Effector memory CD4-positive, alpha-beta T cell (primary cell): ENCODE data around the gene CST7.

ENCODE experiments used
- DNase-seq, 3 donors: peaks; one replicate each; pipeline ENCODE4 v3.0.0-alpha.2; 2020
- H3K27ac ChIP-seq: 2 replicates; pipeline ENCODE4 v1.7.0; 2013; ENCODE audit warnings: mild to moderate bottlenecking, low read length, moderate library complexity; ENCODE audit not compliant: insufficient read depth, poor library complexity, severe bottlenecking
- H3K27me3 ChIP-seq: replicated peaks from 2 replicates; pipeline ENCODE4 v1.7.0; 2013; ENCODE audit warnings: mild to moderate bottlenecking, low read length; ENCODE audit not compliant: insufficient read depth, control insufficient read depth, poor library complexity, severe bottlenecking
- H3K36me3 ChIP-seq: 2 replicates; pipeline ENCODE4 v1.7.0; 2013; ENCODE audit warnings: mild to moderate bottlenecking, low read length, moderate library complexity; ENCODE audit not compliant: control insufficient read depth, insufficient read depth
- H3K4me1 ChIP-seq: 2 replicates; pipeline ENCODE4 v1.7.0; 2013; ENCODE audit warnings: low read length, mild to moderate bottlenecking; ENCODE audit not compliant: control insufficient read depth, insufficient read depth, poor library complexity, severe bottlenecking
- H3K4me3 ChIP-seq: 2 replicates; pipeline ENCODE4 v1.7.0; 2013; ENCODE audit warnings: low read length, low read depth, mild to moderate bottlenecking; ENCODE audit not compliant: insufficient read depth, poor library complexity, severe bottlenecking
- H3K9me3 ChIP-seq: 2 replicates; pipeline ENCODE4 v1.7.0; 2013; ENCODE audit warnings: mild to moderate bottlenecking, low read length, moderate library complexity; ENCODE audit not compliant: control insufficient read depth

CST7 gene

DNA sequence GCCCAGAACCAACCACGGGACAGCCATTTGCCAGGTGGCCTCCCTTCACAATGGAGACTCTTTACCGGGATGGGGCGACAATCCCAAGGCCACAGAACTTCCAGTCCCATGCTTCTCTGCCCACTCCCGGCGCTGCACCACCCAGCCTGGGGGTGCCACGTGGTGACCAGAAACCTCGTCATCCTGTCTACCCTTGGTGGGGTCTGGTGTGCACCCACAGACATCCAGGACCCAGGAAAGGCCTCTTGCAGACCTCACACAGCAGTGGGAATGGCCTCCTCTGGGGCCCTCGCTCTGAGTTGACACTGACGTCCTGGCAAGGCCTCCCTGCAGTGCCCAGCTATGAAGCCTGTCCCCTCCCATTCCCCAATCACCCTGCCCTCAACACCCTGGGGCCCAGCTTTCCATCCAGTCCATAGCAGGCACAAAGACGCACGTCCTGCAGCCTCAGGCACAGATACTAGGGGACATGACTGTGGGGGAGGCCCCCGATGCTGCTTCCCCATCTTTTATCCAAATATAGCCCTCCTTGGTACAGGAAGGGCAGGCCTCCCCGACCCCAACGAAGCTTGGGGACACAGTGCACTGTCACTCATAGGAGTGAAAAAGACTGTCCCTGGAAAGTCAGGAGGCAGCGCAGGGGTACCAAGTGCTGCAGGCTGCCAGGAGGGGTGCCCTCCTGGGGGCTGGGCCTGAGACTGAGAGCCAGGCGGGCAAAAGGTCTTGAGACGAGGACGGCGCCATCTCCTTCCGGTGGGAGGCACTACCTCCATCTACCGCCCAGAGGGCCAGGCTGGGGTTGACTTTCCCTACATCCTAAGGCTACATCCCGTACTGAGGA is 7.2 kb downstream of the CST7 start:
- Histone ChIP-seq H3K4me3 (no peak overlapping the region), H3K27ac (no peak overlapping the region), H3K36me3 (peaks cover 21% of the 10 kb centered on the region), H3K9me3 (no peaks in the 10 kb centered on the region), H3K4me1 (peaks cover 5% of the 10 kb centered on the region), H3K27me3 (no peaks in the 10 kb centered on the region)
- DNase-seq, result no peak

DNA sequence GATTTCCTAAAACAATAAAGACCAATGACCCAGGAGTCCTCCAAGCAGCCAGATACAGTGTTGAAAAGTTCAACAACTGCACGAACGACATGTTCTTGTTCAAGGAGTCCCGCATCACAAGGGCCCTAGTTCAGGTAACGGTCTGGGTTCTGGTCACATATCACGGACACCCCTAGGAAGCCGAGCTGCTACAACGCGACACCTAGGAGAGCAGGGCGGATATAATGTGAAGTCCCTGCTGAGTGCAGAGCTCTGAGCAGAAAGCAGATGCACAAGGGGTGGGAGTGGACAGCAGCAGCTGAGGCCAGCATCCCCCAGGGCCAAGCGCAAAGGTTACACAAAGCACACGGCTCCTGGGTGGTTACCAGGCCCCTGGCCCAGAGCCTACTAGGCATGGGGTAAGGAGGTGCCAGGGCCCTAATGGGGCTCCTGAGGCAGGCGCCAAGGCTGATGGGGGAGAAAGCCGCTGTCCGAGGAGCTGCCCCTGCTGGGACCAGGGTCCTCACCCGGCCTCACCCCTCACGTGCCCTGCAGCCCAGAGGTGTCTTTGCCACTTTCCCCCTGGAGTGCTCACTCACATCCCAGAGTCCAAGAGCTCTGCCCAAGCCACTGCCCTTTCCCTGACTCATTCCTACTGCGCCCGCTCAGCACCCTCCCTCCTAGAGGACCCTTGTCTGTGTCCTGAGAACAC is 8.4 kb downstream of the CST7 start:
- Histone ChIP-seq H3K9me3 (no peaks in the 10 kb centered on the region), H3K4me3 (no peak overlapping the region), H3K27ac (no peak overlapping the region), H3K27me3 (no peaks in the 10 kb centered on the region), H3K4me1 (peaks cover 5% of the 10 kb centered on the region), H3K36me3 (peaks cover 28% of the 10 kb centered on the region)
- DNase-seq, result no peak

DNA sequence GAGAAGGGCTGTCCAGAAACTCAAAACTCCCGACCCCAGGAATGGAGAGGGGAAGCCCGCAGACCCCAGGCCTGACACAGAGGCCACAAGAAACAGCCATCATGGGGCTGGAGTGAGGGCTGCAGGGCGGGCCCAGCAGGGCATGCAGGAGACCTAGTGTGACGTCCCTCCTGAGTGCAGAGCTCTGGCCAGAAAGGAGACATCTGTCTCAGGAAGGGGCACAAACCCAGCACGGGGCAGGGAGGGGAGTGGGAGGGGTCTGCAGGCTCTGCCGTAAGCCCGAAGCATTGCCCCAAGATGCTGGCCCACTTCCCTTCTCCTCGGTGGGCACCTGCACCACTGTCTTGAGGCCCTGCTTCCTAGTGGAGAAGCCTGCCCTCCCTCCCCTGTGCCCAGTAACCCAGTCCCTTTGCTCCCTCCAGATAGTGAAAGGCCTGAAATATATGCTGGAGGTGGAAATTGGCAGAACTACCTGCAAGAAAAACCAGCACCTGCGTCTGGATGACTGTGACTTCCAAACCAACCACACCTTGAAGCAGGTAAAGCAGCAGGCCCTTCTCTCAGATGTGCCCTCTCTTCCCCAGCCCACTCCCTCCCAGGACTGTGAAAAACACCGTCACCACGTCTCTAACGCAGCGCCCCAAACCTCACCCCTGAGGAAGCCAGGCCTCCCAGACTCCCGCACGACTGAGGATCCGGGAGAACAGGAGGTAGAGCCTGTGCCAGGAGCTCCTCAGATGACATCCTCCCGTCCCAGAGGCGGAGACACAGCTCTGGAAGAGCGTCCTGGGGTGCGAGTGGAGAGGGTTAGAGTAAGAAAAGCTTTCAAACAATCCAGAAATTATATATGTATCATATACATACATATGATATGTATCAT is 9.7 kb downstream of the CST7 start:
- Histone ChIP-seq H3K4me3 (no peak overlapping the region), H3K36me3 (peaks cover 37% of the 10 kb centered on the region), H3K27me3 (no peaks in the 10 kb centered on the region), H3K9me3 (no peaks in the 10 kb centered on the region), H3K4me1 (peaks cover 5% of the 10 kb centered on the region), H3K27ac (no peak overlapping the region)
- no peak for DNase-seq

DNA sequence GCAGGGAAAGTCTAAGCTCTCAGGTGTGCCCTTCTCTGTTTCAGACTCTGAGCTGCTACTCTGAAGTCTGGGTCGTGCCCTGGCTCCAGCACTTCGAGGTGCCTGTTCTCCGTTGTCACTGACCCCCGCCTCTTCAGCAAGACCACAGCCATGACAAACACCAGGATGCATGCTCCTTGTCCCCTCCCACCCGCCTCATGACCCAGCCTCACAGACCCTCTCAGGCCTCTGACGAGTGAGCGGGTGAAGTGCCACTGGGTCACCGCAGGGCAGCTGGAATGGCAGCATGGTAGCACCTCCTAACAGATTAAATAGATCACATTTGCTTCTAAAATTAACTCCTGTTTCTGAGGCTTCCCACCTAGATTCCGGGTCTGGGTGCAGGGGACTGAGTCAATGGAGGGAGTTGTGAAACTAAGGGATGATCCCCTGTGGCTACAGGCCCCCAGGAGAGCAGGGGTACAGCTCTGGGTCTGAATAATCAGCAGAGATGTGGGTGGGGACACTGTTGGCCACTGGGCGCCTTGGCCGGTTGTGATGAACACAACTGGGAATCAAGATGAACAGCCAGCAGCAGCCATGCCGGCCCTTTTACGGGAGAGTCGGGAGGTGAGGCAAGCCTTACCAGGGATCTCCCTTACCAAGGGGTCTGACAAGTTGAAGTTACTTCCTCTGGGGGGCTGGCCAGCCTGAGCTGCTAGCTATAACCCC is 10.7 kb downstream of the CST7 start:
- no peaks in the 10 kb centered on the region for H3K27me3 ChIP-seq
- peaks cover 45% of the 10 kb centered on the region for H3K36me3 ChIP-seq
- no peak overlapping the region for H3K4me3 ChIP-seq
- H3K9me3 ChIP-seq, result no peaks in the 10 kb centered on the region
- DNase-seq, result no peak
- H3K4me1 ChIP-seq, result peaks cover 5% of the 10 kb centered on the region
- no peak overlapping the region for H3K27ac ChIP-seq

DNA sequence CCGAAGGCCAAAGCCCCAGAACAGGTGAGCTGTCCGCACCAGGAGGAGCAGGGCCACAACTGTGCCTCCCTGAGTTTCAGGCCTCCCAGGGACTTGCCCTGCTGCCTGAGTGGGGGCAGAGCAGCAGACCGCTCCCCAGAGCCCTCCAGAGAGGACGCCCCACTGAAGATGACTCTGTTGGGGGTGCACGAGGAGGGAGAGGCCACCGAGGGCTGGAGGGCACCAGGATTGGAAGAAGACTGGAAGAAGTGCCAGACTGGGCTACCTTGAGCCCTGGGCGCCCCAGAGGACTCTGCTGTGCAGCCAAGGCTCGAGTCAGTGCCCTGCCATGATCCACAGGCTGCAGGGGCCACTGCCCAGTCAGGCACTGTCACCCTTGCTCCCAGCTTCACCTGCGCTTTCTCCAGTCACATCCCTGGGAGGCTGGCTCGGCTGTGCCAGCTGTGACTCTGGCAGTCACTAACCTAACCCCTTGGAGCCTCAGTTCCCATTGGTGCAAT is 11.3 kb downstream of the CST7 start:
- Histone ChIP-seq H3K9me3 (no peaks in the 10 kb centered on the region), H3K27ac (no peak overlapping the region), H3K4me1 (no peaks in the 10 kb centered on the region), H3K27me3 (no peaks in the 10 kb centered on the region), H3K4me3 (no peak overlapping the region), H3K36me3 (peaks cover 49% of the 10 kb centered on the region)
- no peak for DNase-seq

DNA sequence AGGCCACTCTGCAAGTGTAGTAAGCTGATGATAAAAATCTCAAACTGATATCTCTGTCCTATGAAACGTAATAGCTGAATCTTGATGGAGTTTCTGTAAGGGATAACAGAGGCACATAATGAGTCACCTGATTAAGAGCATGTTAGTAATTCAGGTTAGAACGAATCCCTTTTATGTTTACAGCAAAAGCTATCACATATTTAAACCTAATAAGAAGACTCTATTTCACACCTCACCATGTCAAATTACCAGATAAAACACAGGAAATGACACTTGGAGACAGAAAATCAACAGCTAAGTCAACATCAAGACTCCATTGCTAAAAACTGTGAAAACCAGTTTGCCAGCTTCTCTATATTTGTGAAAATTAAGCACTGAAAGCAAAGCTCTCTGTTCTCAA is 11.8 kb downstream of the CST7 start:
- no peaks in the 10 kb centered on the region for H3K4me1 ChIP-seq
- H3K36me3 ChIP-seq, result peaks cover 52% of the 10 kb centered on the region
- H3K4me3 ChIP-seq, result no peak overlapping the region
- H3K27ac ChIP-seq, result peak overlapping the region; percentile 0
- no peaks in the 10 kb centered on the region for H3K27me3 ChIP-seq
- no peaks in the 10 kb centered on the region for H3K9me3 ChIP-seq
- DNase-seq, result no peak

DNA sequence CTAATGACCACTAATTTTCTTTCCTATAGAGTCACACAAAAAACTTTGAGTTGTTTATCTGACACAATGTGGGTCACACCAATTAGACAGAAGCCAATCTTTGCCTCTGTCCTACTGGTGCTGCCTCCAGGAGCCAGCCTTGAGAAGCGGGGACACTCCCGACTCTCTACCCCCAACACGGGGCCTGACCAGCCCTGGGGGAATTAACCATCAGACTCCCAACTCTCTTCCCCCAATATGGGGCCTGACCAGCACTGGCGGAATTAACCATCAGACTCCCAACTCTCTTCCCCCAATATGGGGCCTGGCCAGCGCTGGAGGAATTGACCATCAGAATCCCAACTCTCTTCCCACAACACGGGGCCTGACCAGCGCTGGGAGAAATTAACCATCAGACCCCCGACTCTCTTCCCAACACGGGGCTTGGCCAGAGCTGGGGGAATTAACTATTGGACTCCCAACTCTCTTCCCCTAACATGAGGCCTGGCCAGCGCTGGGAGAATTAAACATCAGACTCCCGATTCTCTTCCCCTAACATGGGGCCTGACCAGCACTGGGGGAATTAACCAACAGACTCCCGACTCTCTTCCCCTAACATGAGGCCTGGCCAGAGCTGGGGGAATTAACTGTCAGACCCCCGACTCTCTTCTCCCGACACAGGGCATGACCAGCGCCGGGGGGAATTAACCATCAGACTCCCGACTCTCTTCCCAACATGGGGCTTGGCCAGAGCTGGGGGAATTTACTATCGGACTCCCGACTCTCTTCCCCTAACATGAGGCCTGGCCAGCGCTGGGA is 12.5 kb downstream of the CST7 start:
- H3K4me3 ChIP-seq, result no peak overlapping the region
- peak overlapping the region; percentile 0 for H3K27ac ChIP-seq
- H3K27me3 ChIP-seq, result no peaks in the 10 kb centered on the region
- no peak for DNase-seq
- no peaks in the 10 kb centered on the region for H3K4me1 ChIP-seq
- H3K36me3 ChIP-seq, result peaks cover 52% of the 10 kb centered on the region
- H3K9me3 ChIP-seq, result no peaks in the 10 kb centered on the region

DNA sequence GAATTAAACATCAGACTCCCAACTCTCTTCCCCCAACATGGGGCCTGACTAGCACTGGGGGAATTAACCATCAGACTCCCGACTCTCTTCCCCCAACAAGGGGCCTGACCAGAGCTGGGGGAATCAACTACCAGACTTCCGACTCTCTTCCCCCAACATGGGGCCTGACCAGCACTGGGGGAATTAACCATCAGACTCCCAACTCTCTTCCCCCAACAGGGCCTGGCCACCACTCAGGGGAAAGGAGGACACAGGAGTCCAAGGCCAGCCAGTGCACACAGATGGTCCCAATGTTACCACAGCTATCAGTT is 13.1 kb downstream of the CST7 start:
- no peaks in the 10 kb centered on the region for H3K27me3 ChIP-seq
- peaks cover 52% of the 10 kb centered on the region for H3K36me3 ChIP-seq
- DNase-seq, result no peak

DNA sequence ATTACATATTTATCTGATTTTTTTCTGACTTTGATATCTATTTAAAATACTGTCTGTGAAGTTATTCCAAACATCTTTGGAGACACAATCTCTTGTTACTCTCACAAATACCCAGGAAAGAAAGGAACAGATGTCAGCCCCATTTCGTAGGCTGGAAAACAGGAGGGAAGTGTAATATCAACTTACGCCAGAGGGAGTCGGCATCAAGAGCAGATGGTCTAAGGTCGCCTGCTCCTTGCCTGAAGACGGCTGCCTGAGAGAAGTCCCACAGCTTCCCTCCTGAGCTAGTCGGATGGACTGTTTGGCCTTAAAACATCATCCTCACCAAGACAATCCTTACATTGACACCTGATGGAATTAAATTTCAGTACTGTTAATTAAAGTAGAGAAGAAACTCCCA is 13.4 kb downstream of the CST7 start:
- no peaks in the 10 kb centered on the region for H3K27me3 ChIP-seq
- H3K4me1 ChIP-seq, result no peaks in the 10 kb centered on the region
- no peaks in the 10 kb centered on the region for H3K9me3 ChIP-seq
- no peak for DNase-seq
- peaks cover 52% of the 10 kb centered on the region for H3K36me3 ChIP-seq
- no peak overlapping the region for H3K4me3 ChIP-seq
- no peak overlapping the region for H3K27ac ChIP-seq

More for the DNA sequence above, 13.1 kb downstream of the CST7 start:
- no peak overlapping the region for H3K4me3 ChIP-seq
- no peaks in the 10 kb centered on the region for H3K9me3 ChIP-seq
- H3K27ac ChIP-seq, result no peak overlapping the region
- no peaks in the 10 kb centered on the region for H3K4me1 ChIP-seq
